HCT116 (cell line): ENCODE data around the gene CLDN5. TPM values are rescaled to one million over a fixed set of nuclear protein-coding genes. Genes with fewer than 3 reads are reported as not detected.
"Not testable (repeated sequence)": the region's sequence is repeated elsewhere in the genome, so short reads cannot be mapped to it uniquely, and the experiment has no call there.

Experiments
- ATAC-seq: fragments of 200-7000 bp; cut with Tn5 transposase; 2 replicates; pipeline ENCODE4 v1.9.1; 2020; ENCODE audit warnings: mild to moderate bottlenecking, moderate library complexity
- BruUV-seq: library from RNA; stranded (reverse); fragments of 400-500 nt; replicated peaks from 2 replicates; lab custom pipeline; 2021; lab: Mats Ljungman, UMichigan
- CTCF ChIA-PET: fragments of 300-600 bp; sonication (Branson Sonifier 250); formaldehyde crosslinking; loops from one replicate; lab custom pipeline; 2021; ENCODE audit warnings: antibody characterized with exemption; lab: Charles Lee
- POLR2A ChIA-PET: fragments of 300-600, 350-600 bp; sonication (Branson Sonifier 250); formaldehyde crosslinking; loops from one replicate; lab custom pipeline; 2021; ENCODE audit warnings: antibody characterized with exemption; lab: Charles Lee
- RAD21 ChIA-PET, 2 experiments: fragments of 300-600 bp; sonication (Branson Sonifier 250); formaldehyde crosslinking; loops; one replicate each; lab custom pipeline; 2023; ENCODE audit warnings: low total read pairs in 2 of 2; ENCODE audit not compliant: uncharacterized antibody in 2 of 2, unreplicated experiment in 2 of 2, low non-redundant PET in 1 of 2; lab: Charles Lee
- DNase-seq: peaks from one replicate; pipeline ENCODE4 v3.0.0-alpha.2; 2010; ENCODE audit warnings: low read depth, low spot score
- H2AFZ ChIP-seq: fragments of 200-600 bp; shearing (Covaris generic), sonication (generic); 2 replicates; pipeline ENCODE4 v1.6.1; 2017; ENCODE audit warnings: low read depth, mixed run types, mixed read lengths, antibody characterized with exemption, low read length; ENCODE audit not compliant: poor library complexity, severe bottlenecking
- H3K27ac ChIP-seq: 2 replicates; pipeline ENCODE4 v1.5.1; 2012; ENCODE audit warnings: low read depth, low read length
- H3K27me3 ChIP-seq: fragments of 200-600 bp; sonication (generic); 2 replicates; pipeline ENCODE4 v1.6.1; 2016; ENCODE audit warnings: mixed run types, low read length, mixed read lengths; ENCODE audit not compliant: insufficient read depth
- H3K36me3 ChIP-seq, 2 experiments: fragments of 200-500 bp in 1 of 2; fragments of 200-600 bp in 1 of 2; sonication (Bioruptor generic) in 1 of 2; sonication (generic) in 1 of 2; 2 replicates each; pipeline versions ENCODE4 v1.5.1 to v1.6.1; 2014 to 2016; ENCODE audit warnings: low read length in 2 of 2, inconsistent platforms in 1 of 2, mixed read lengths in 1 of 2, mixed run types in 1 of 2; ENCODE audit not compliant: insufficient read depth in 2 of 2, control insufficient read depth in 1 of 2
- H3K4me1 ChIP-seq, 2 experiments: fragments of 200-600 bp in 1 of 2; sonication (generic) in 1 of 2; 2 replicates each; pipeline versions ENCODE4 v1.5.1 to v1.6.1; 2012 to 2017; ENCODE audit warnings: low read length in 2 of 2, inconsistent platforms in 1 of 2, mild to moderate bottlenecking in 1 of 2, mixed read lengths in 1 of 2, mixed run types in 1 of 2, moderate library complexity in 1 of 2; ENCODE audit not compliant: insufficient read depth in 2 of 2, control insufficient read depth in 1 of 2
- H3K4me2 ChIP-seq: fragments of 200-600 bp; sonication (generic); 2 replicates; pipeline ENCODE4 v1.6.1; 2017; ENCODE audit warnings: mixed run types, low read length, mixed read lengths
- H3K4me3 ChIP-seq, 2 experiments: fragments of 200-600 bp in 1 of 2; sonication (generic) in 1 of 2; replicated peaks in 1 of 2; 2 replicates each; pipeline ENCODE4 v1.5.1; 2011 to 2016; ENCODE audit warnings: low read length in 2 of 2, control low read depth in 1 of 2, low read depth in 1 of 2, mild to moderate bottlenecking in 1 of 2, mixed read lengths in 1 of 2, mixed run types in 1 of 2
- H3K79me2 ChIP-seq: fragments of 200-600 bp; sonication (generic); 2 replicates; pipeline ENCODE4 v1.6.1; 2017; ENCODE audit warnings: mild to moderate bottlenecking, mixed run types, low read length, moderate library complexity, mixed read lengths; ENCODE audit not compliant: insufficient read depth
- H3K9ac ChIP-seq: fragments of 200-600 bp; sonication (generic); 2 replicates; pipeline ENCODE4 v1.6.1; 2016; ENCODE audit warnings: low read length, mixed read lengths
- H3K9me2 ChIP-seq: fragments of 200-600 bp; sonication (generic), shearing (Covaris generic); 2 replicates; pipeline ENCODE4 v1.6.1; 2017; ENCODE audit warnings: mixed run types, mild to moderate bottlenecking, moderate library complexity; ENCODE audit not compliant: insufficient read depth
- H3K9me3 ChIP-seq, 2 experiments: fragments of 200-500 bp in 1 of 2; fragments of 200-600 bp in 1 of 2; sonication (Bioruptor generic) in 1 of 2; sonication (generic) in 1 of 2; 2 replicates each; pipeline ENCODE4 v1.6.1; 2014 to 2017; ENCODE audit warnings: low read length in 2 of 2, mixed read lengths in 2 of 2, inconsistent platforms in 1 of 2, low read depth in 1 of 2, mild to moderate bottlenecking in 1 of 2, mixed run types in 1 of 2, moderate library complexity in 1 of 2; ENCODE audit not compliant: control insufficient read depth in 1 of 2, insufficient read depth in 1 of 2
- H4K20me1 ChIP-seq: fragments of 200-600 bp; sonication (generic), shearing (Covaris generic); 2 replicates; pipeline ENCODE4 v1.6.1; 2017; ENCODE audit warnings: mixed run types, mild to moderate bottlenecking, moderate library complexity; ENCODE audit not compliant: insufficient read depth
- CBX3 ChIP-seq: IDR thresholded peaks from 2 replicates; pipeline ENCODE4 v1.6.1; 2012; ENCODE audit warnings: low read depth
- CEBPB ChIP-seq: IDR thresholded peaks from 2 replicates; pipeline ENCODE4 v1.6.1; 2012; ENCODE audit warnings: low read depth
- ELF1 ChIP-seq: IDR thresholded peaks from 2 replicates; pipeline ENCODE4 v1.6.1; 2012; ENCODE audit warnings: low read depth, borderline replicate concordance
- EZH2 ChIP-seq: fragments of 200-600 bp; sonication (generic); IDR thresholded peaks from 2 replicates; pipeline ENCODE4 v1.6.1; 2017; ENCODE audit warnings: antibody characterized with exemption, mixed run types
- EZH2phosphoT487 ChIP-seq: fragments of 200-600 bp; IDR thresholded peaks from 2 replicates; pipeline ENCODE4 v1.6.1; 2018; ENCODE audit warnings: antibody characterized with exemption, borderline replicate concordance
- FOSL1 ChIP-seq: IDR thresholded peaks from 2 replicates; pipeline ENCODE4 v1.6.1; 2012; ENCODE audit warnings: low read depth
- JUND ChIP-seq: IDR thresholded peaks from 2 replicates; pipeline ENCODE4 v1.6.1; 2012
- POLR2AphosphoS5 ChIP-seq: IDR thresholded peaks from 2 replicates; pipeline ENCODE4 v1.6.1; 2011; ENCODE audit warnings: mild to moderate bottlenecking, low read depth, low read length, moderate library complexity
- SIN3A ChIP-seq: IDR thresholded peaks from 2 replicates; pipeline ENCODE4 v1.6.1; 2012; ENCODE audit warnings: low read depth
- SP1 ChIP-seq: IDR thresholded peaks from 2 replicates; pipeline ENCODE4 v1.6.1; 2012; ENCODE audit warnings: low read depth
- TCF7L2 ChIP-seq: IDR thresholded peaks from 2 replicates; pipeline ENCODE4 v1.7.0; 2011; ENCODE audit warnings: borderline replicate concordance, inconsistent platforms; ENCODE audit not compliant: insufficient read depth, insufficient read length; ENCODE audit errors: extremely low read depth
- intact Hi-C: fragments of 100-400 bp; cut with micrococcal nuclease; formaldehyde crosslinking; loops from 2 replicates; pipeline ENCODE4 v1.10.0; 2022
- total RNA-seq: library from RNA; stranded (reverse); gene quantifications from one replicate; pipeline ENCODE4 v1.2.1, GENCODE V29; 2021; ENCODE audit not compliant: unreplicated experiment
- TF ChIP-seq, protein P1 (sequence below): IDR thresholded peaks from 2 replicates; pipeline ENCODE4 v1.6.1; 2012
- TF ChIP-seq, protein P2 (sequence below): IDR thresholded peaks from 2 replicates; pipeline ENCODE4 v1.6.1; 2011; ENCODE audit warnings: mild to moderate bottlenecking, low read length, moderate library complexity; ENCODE audit not compliant: insufficient replicate concordance; ENCODE audit errors: extremely low read depth
- TF ChIP-seq, protein P3 (sequence below): IDR thresholded peaks from 2 replicates; pipeline ENCODE4 v1.6.1; 2012

The CLDN5 gene
- total RNA-seq, 1 experiment from 2014 or later = 0.32 TPM

DNA sequence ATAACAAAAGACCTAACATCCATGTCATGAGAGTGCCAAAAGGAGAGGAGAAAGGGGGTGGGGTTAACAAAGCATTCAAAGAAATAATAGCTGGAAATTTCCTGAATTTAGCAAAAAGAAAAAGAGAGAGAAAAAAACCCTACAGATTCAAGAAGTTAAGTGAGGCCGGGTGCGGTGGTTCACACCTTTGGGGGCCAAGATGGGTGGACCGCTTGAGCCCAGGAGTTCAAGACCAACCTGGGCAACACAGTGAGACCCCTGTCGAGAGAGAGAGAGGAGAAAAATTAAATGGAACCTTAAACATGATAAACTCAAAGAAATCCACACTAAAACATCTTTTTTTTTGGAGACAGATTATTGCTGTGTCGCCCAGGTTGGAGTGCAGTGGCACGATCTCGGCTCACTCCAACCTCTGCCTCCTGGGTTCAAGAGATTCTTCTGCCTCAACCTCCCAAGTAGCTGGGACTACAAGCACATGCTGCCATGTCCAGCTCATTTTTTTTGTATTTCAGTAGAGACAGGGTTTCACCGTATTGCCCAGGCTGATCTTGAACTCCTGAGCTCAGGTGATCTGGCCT, 8.9 kb upstream of the CLDN5 start:
- no peaks in the 10 kb centered on the region for H3K9me2 ChIP-seq
- ChIA-PET RAD21 (no interaction called here), CTCF (no interaction called here), POLR2A (no interaction called here)
- intact Hi-C loops = no loop called here
- H3K9ac ChIP-seq = no peak overlapping the region
- H4K20me1 ChIP-seq = no peaks in the 10 kb centered on the region
- no peak overlapping the region for H3K4me3 ChIP-seq
- no peak for DNase-seq
- no TSS peak for BruUV-seq
- H3K36me3 ChIP-seq = no peaks in the 10 kb centered on the region
- no peak overlapping the region for H3K4me2 ChIP-seq
- no peaks in the 10 kb centered on the region for H3K9me3 ChIP-seq
- H3K4me1 ChIP-seq = peaks cover 0 to 1% of the 10 kb centered on the region in 2 experiments; a peak in 1 of 4 replicates
- H3K27me3 ChIP-seq = no peaks in the 10 kb centered on the region
- H3K27ac ChIP-seq = no peak overlapping the region
- TF ChIP-seq, protein P1, sequence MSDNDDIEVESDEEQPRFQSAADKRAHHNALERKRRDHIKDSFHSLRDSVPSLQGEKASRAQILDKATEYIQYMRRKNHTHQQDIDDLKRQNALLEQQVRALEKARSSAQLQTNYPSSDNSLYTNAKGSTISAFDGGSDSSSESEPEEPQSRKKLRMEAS = no peak
- TF ChIP-seq CEBPB = no peak
- TF ChIP-seq EZH2phosphoT487 = no peak
- TF ChIP-seq CBX3 = no peak
- TF ChIP-seq TCF7L2 = no peak
- TF ChIP-seq SP1 = no peak
- no peak for TF ChIP-seq POLR2AphosphoS5
- TF ChIP-seq, protein P2, sequence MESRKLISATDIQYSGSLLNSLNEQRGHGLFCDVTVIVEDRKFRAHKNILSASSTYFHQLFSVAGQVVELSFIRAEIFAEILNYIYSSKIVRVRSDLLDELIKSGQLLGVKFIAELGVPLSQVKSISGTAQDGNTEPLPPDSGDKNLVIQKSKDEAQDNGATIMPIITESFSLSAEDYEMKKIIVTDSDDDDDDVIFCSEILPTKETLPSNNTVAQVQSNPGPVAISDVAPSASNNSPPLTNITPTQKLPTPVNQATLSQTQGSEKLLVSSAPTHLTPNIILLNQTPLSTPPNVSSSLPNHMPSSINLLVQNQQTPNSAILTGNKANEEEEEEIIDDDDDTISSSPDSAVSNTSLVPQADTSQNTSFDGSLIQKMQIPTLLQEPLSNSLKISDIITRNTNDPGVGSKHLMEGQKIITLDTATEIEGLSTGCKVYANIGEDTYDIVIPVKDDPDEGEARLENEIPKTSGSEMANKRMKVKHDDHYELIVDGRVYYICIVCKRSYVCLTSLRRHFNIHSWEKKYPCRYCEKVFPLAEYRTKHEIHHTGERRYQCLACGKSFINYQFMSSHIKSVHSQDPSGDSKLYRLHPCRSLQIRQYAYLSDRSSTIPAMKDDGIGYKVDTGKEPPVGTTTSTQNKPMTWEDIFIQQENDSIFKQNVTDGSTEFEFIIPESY = no peak
- no peak for TF ChIP-seq ELF1
- no peak for TF ChIP-seq JUND
- no peak for TF ChIP-seq SIN3A
- TF ChIP-seq FOSL1 = no peak
- TF ChIP-seq EZH2 = no peak
- TF ChIP-seq, protein P3, sequence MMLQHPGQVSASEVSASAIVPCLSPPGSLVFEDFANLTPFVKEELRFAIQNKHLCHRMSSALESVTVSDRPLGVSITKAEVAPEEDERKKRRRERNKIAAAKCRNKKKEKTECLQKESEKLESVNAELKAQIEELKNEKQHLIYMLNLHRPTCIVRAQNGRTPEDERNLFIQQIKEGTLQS = no peak
- no peak for ATAC-seq
- H2AFZ ChIP-seq = no peak overlapping the region
- no peaks in the 10 kb centered on the region for H3K79me2 ChIP-seq

DNA sequence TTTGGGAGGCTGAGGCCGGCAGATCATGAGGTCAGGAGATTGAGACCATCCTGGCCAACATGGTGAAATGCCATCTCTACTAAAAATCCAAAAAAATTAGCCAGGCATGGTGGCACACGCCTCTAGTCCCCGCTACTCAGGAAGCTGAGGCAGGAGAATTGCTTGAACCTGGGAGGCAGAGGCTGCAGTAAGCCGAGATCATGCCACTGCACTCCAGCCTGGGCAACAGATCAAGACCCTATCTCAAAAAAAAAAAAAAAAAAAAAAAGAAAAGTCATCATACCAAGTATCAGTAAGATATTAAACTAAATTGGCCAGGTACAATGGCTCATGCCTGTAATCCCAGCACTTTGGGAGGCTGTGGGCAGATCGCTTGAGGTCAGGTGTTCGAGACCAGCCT, 7.1 kb upstream of the CLDN5 start:
- intact Hi-C loops, H3K27ac ChIP-seq, H3K4me1 ChIP-seq, H3K4me2 ChIP-seq, H3K36me3 ChIP-seq, ATAC-seq, H4K20me1 ChIP-seq, BruUV-seq, H3K27me3 ChIP-seq, CTCF ChIA-PET, H3K9me3 ChIP-seq, DNase-seq, H2AFZ ChIP-seq, POLR2A ChIA-PET, H3K9ac ChIP-seq, H3K9me2 ChIP-seq, H3K4me3 ChIP-seq, RAD21 ChIA-PET, H3K79me2 ChIP-seq: not testable (repeated sequence)
